ENCODE data around the gene PARD6B.
"Not testable (repeated sequence)": the region's sequence is repeated elsewhere in the genome, so short reads cannot be mapped to it uniquely, and the experiment has no call there.

Gene PARD6B

GRCh38 chr20:50731055-50731929, at the start of gene PARD6B:
Gene PARD6B, plus strand, starts transcription at chr20:50731580. Its CDS starts 207 bp downstream, at chr20:50731787.
- peak; percentile 96 to 99 (median 97) for DNase-seq

GRCh38 chr20:50682065-50682464, 49.3 kb upstream of the PARD6B start:
- DNase-seq = no peak

GRCh38 chr20:50682947-50683530, 48.3 kb upstream of the PARD6B start:
- DNase-seq = no peak

GRCh38 chr20:50683570-50683969, 47.8 kb upstream of the PARD6B start:
- no peak for DNase-seq

- DNase-seq = no peak
These were observed 44.6 kb upstream of the PARD6B start for GRCh38 chr20:50686821-50687220.

- no peak for DNase-seq
These were observed 43.0 kb upstream of the PARD6B start for GRCh38 chr20:50688256-50688975.

- DNase-seq = no peak
These were observed 41.3 kb upstream of the PARD6B start for GRCh38 chr20:50689864-50690649.

- DNase-seq = peak in 1 of 3 donors; percentile 8
These were observed 40.5 kb upstream of the PARD6B start, which contains the start of gene RIPOR3 for GRCh38 chr20:50690650-50691572. Gene RIPOR3, minus strand, starts transcription at chr20:50691542. Its CDS starts 414 bp downstream, at chr20:50691128.

- peak in 1 of 3 donors; percentile 23 for DNase-seq
These were observed 39.5 kb upstream of the PARD6B start for GRCh38 chr20:50691573-50692551.

- no peak for DNase-seq
These were observed 38.8 kb upstream of the PARD6B start for GRCh38 chr20:50692552-50692933.

- DNase-seq = no peak
These were observed 38.4 kb upstream of the PARD6B start for GRCh38 chr20:50693001-50693400.

GRCh38 chr20:50694379-50695134, 36.8 kb upstream of the PARD6B start:
- DNase-seq = no peak

- no peak for DNase-seq
These were observed 36.1 kb upstream of the PARD6B start for GRCh38 chr20:50695135-50695872.

GRCh38 chr20:50698255-50698654, 33.1 kb upstream of the PARD6B start:
- DNase-seq = not testable (repeated sequence)

- DNase-seq = no peak
These were observed 31.7 kb upstream of the PARD6B start for GRCh38 chr20:50699688-50700087.

- no peak for DNase-seq
These were observed 30.1 kb upstream of the PARD6B start for GRCh38 chr20:50701041-50701963.

GRCh38 chr20:50703651-50704438, 27.5 kb upstream of the PARD6B start:
- DNase-seq = not testable (repeated sequence)

Data from suppressor macrophage treated with lipopolysaccharide for 1 hour (primary cell).